Neural cell (in vitro differentiated cells): ENCODE results near the gene OBSCN. TPM values are rescaled to one million over a fixed set of nuclear protein-coding genes. Genes with fewer than 3 reads are reported as not detected.

Source experiments
- H2AFZ ChIP-seq: fragments of 200-600, 300-800 bp; sonication (generic), shearing (Covaris generic); 2 replicates; pipeline ENCODE4 v1.6.0; 2014; ENCODE audit warnings: low read depth, mild to moderate bottlenecking, antibody characterized with exemption, low read length, moderate library complexity
- H3F3A ChIP-seq: fragments of 200-600 bp; shearing (Covaris generic); 2 replicates; pipeline ENCODE4 v1.6.1; 2016; ENCODE audit warnings: mild to moderate bottlenecking, moderate library complexity, mixed read lengths, antibody characterized with exemption, low read length; ENCODE audit not compliant: insufficient read depth, poor library complexity, severe bottlenecking
- H3K27ac ChIP-seq: fragments of 200-600, 300-800 bp; sonication (generic), shearing (Covaris generic); 2 replicates; pipeline ENCODE4 v1.5.1; 2014; ENCODE audit warnings: mild to moderate bottlenecking, low read length, moderate library complexity
- H3K27me3 ChIP-seq: fragments of 300-800, 200-600 bp; sonication (generic), shearing (Covaris generic); 2 replicates; pipeline ENCODE4 v1.6.0; 2014; ENCODE audit warnings: mild to moderate bottlenecking, low read depth, low read length, moderate library complexity; ENCODE audit not compliant: insufficient read depth
- H3K36me3 ChIP-seq: fragments of 300-800, 200-600 bp; sonication (generic), shearing (Covaris generic); 2 replicates; pipeline ENCODE4 v1.5.1; 2014; ENCODE audit warnings: mild to moderate bottlenecking, antibody characterized with exemption, low read length, moderate library complexity; ENCODE audit not compliant: insufficient read depth
- H3K4me2 ChIP-seq: fragments of 300-800, 200-600 bp; sonication (generic), shearing (Covaris generic); 2 replicates; pipeline ENCODE4 v1.6.0; 2014; ENCODE audit warnings: mild to moderate bottlenecking, low read length
- H3K4me3 ChIP-seq: fragments of 300-800, 200-600 bp; sonication (generic), shearing (Covaris generic); 2 replicates; pipeline ENCODE4 v1.5.1; 2014; ENCODE audit warnings: mild to moderate bottlenecking, low read length, moderate library complexity
- H3K79me2 ChIP-seq: fragments of 200-600 bp; shearing (Covaris generic); replicated peaks from 2 replicates; pipeline ENCODE4 v1.6.0; 2014; ENCODE audit warnings: mild to moderate bottlenecking, low read length, moderate library complexity; ENCODE audit not compliant: insufficient read depth
- H3K9ac ChIP-seq: fragments of 300-800, 200-600 bp; sonication (generic), shearing (Covaris generic); 2 replicates; pipeline ENCODE4 v1.6.1; 2016; ENCODE audit warnings: mild to moderate bottlenecking, low read length, mixed read lengths
- H3K9me2 ChIP-seq: fragments of 200-600 bp; shearing (Covaris generic); 2 replicates; pipeline ENCODE4 v1.6.1; 2016; ENCODE audit warnings: mild to moderate bottlenecking, low read length, mixed read lengths; ENCODE audit not compliant: insufficient read depth
- H3K9me3 ChIP-seq: fragments of 200-600, 300-800 bp; sonication (generic), shearing (Covaris generic); 2 replicates; pipeline ENCODE4 v1.6.1; 2016; ENCODE audit warnings: mild to moderate bottlenecking, mixed run types, low read length, moderate library complexity, mixed read lengths
- H4K20me1 ChIP-seq: fragments of 200-600 bp; shearing (Covaris generic); 2 replicates; pipeline ENCODE4 v1.6.1; 2016; ENCODE audit warnings: mild to moderate bottlenecking, mixed run types; ENCODE audit not compliant: insufficient read depth
- CTCF ChIP-seq: fragments of 450-650 bp; IDR thresholded peaks from 2 replicates; pipeline ENCODE4 v1.5.1; 2014; ENCODE audit warnings: antibody characterized with exemption, mild to moderate bottlenecking, moderate library complexity; ENCODE audit not compliant: poor library complexity, severe bottlenecking
- EP300 ChIP-seq: fragments of 450-650 bp; conservative IDR thresholded peaks from 2 replicates; pipeline ENCODE4 v1.6.1; 2014; ENCODE audit warnings: antibody characterized with exemption, mild to moderate bottlenecking, moderate library complexity; ENCODE audit not compliant: poor library complexity, severe bottlenecking
- EZH2 ChIP-seq: fragments of 200-600, 300-800 bp; shearing (Covaris generic), sonication (generic); IDR thresholded peaks from 2 replicates; pipeline ENCODE4 v1.6.1; 2014; ENCODE audit warnings: antibody characterized with exemption, low read length, borderline replicate concordance, mild to moderate bottlenecking; ENCODE audit not compliant: insufficient read depth, poor library complexity, severe bottlenecking
- POLR2AphosphoS5 ChIP-seq: IDR thresholded peaks from 2 replicates; pipeline ENCODE4 v1.6.1; 2012
- RAD21 ChIP-seq: fragments of 450-650 bp; conservative IDR thresholded peaks from 2 replicates; pipeline ENCODE4 v1.6.1; 2014; ENCODE audit warnings: antibody characterized with exemption, mild to moderate bottlenecking, moderate library complexity
- REST ChIP-seq: IDR thresholded peaks from 2 replicates; pipeline ENCODE4 v1.6.1; 2012; ENCODE audit warnings: borderline replicate concordance
- SMC3 ChIP-seq: fragments of 450-650 bp; conservative IDR thresholded peaks from 2 replicates; pipeline ENCODE4 v1.6.1; 2014; ENCODE audit warnings: antibody characterized with exemption, mild to moderate bottlenecking, moderate library complexity; ENCODE audit not compliant: poor library complexity
- TAF1 ChIP-seq: IDR thresholded peaks from 2 replicates; pipeline ENCODE4 v1.6.1; 2012; ENCODE audit warnings: low read depth
- polyA plus RNA-seq: library from polyadenylated mRNA; depleted of rRNA; stranded (reverse); fragments of >200 nt; gene quantifications from 2 replicates; pipeline ENCODE4 v1.2.3, GENCODE V29; 2014

Gene OBSCN
- polyA plus RNA-seq, 1 donor from 2014 or later = 7.2 TPM

GRCh38 chr1:228236744-228237143 is 28.9 kb downstream of the OBSCN start:
- Histone ChIP-seq H3K27me3 (no peaks in the 10 kb centered on the region), H3K36me3 (no peaks in the 10 kb centered on the region), H2AFZ (no peak overlapping the region), H3K4me3 (no peak overlapping the region), H3K9me2 (no peaks in the 10 kb centered on the region), H3K9me3 (peaks cover 10% of the 10 kb centered on the region), H4K20me1 (no peaks in the 10 kb centered on the region), H3F3A (no peaks in the 10 kb centered on the region), H3K4me2 (no peak overlapping the region), H3K9ac (no peak overlapping the region), H3K79me2 (no peaks in the 10 kb centered on the region), H3K27ac (no peak overlapping the region)
- TF ChIP-seq CTCF (no peak), TAF1 (no peak), EP300 (no peak), POLR2AphosphoS5 (no peak), EZH2 (no peak)

GRCh38 chr1:228238007-228238406 is 30.2 kb downstream of the OBSCN start:
- Histone ChIP-seq H3K9ac (no peak overlapping the region), H2AFZ (no peak overlapping the region), H3K27me3 (no peaks in the 10 kb centered on the region), H3K4me2 (no peak overlapping the region), H3K9me2 (no peaks in the 10 kb centered on the region), H3F3A (no peaks in the 10 kb centered on the region), H3K4me3 (no peak overlapping the region), H3K36me3 (peaks cover 2% of the 10 kb centered on the region), H3K79me2 (no peaks in the 10 kb centered on the region), H3K9me3 (peaks cover 13% of the 10 kb centered on the region), H4K20me1 (no peaks in the 10 kb centered on the region), H3K27ac (no peak overlapping the region)
- no peak for TF ChIP-seq TAF1

GRCh38 chr1:228238461-228238860 is 30.6 kb downstream of the OBSCN start:
- no peaks in the 10 kb centered on the region for H3K27me3 ChIP-seq
- no peak overlapping the region for H3K27ac ChIP-seq
- H3K9me2 ChIP-seq = no peaks in the 10 kb centered on the region
- no peak overlapping the region for H3K4me3 ChIP-seq
- no peaks in the 10 kb centered on the region for H4K20me1 ChIP-seq
- peaks cover 5% of the 10 kb centered on the region for H3K36me3 ChIP-seq
- no peaks in the 10 kb centered on the region for H3F3A ChIP-seq
- no peak overlapping the region for H2AFZ ChIP-seq
- TF ChIP-seq RAD21 (no peak), EP300 (no peak), POLR2AphosphoS5 (no peak), REST (no peak), TAF1 (no peak), EZH2 (no peak), SMC3 (no peak)
- peaks cover 16% of the 10 kb centered on the region for H3K9me3 ChIP-seq
- H3K79me2 ChIP-seq = no peaks in the 10 kb centered on the region
- H3K9ac ChIP-seq = no peak overlapping the region
- H3K4me2 ChIP-seq = no peak overlapping the region
